Bronchial epithelial cell (primary cell): ENCODE results near the gene INPP4A. TPM values are rescaled to one million over a fixed set of nuclear protein-coding genes. Genes with fewer than 3 reads are reported as not detected.

ENCODE experiments used
- DNase-seq: peaks from one replicate; pipeline ENCODE4 v3.0.0-alpha.2; 2010; ENCODE audit warnings: low read depth
- FAIRE-seq: peaks from 2 replicates; lab custom pipeline; 2011; peaks lifted over from hg19 to GRCh38; lab: Jason Lieb, UNC
- H3K27me3 ChIP-seq: 2 replicates; pipeline ENCODE4 v1.5.1; 2011; ENCODE audit warnings: low read length; ENCODE audit not compliant: control insufficient read depth, insufficient read depth
- H3K36me3 ChIP-seq: 2 replicates; pipeline ENCODE4 v1.5.1; 2011; ENCODE audit warnings: low read length; ENCODE audit not compliant: control insufficient read depth, insufficient read depth
- H3K4me3 ChIP-seq: 2 replicates; pipeline ENCODE4 v1.5.1; 2011; ENCODE audit warnings: mild to moderate bottlenecking, low read depth, low read length, control low read depth
- total RNA-seq: library from RNA; depleted of rRNA; stranded (reverse); fragments of >200 nt; gene quantifications from 2 replicates; pipeline ENCODE4 v1.2.1, GENCODE V29; 2014
- TF ChIP-seq, protein P1 (sequence below): IDR thresholded peaks from 2 replicates; pipeline ENCODE4 v1.5.1; 2011; ENCODE audit warnings: mild to moderate bottlenecking, moderate library complexity, low read length, control low read depth, inconsistent platforms; ENCODE audit not compliant: insufficient read depth, severe bottlenecking

INPP4A gene
- total RNA-seq, 1 donor from 2014 or later, result 18.2 TPM

- Histone ChIP-seq H3K4me3 (no peak overlapping the region), H3K27me3 (no peaks in the 10 kb centered on the region), H3K36me3 (no peaks in the 10 kb centered on the region)
- no peak for DNase-seq
- TF ChIP-seq, protein P1, sequence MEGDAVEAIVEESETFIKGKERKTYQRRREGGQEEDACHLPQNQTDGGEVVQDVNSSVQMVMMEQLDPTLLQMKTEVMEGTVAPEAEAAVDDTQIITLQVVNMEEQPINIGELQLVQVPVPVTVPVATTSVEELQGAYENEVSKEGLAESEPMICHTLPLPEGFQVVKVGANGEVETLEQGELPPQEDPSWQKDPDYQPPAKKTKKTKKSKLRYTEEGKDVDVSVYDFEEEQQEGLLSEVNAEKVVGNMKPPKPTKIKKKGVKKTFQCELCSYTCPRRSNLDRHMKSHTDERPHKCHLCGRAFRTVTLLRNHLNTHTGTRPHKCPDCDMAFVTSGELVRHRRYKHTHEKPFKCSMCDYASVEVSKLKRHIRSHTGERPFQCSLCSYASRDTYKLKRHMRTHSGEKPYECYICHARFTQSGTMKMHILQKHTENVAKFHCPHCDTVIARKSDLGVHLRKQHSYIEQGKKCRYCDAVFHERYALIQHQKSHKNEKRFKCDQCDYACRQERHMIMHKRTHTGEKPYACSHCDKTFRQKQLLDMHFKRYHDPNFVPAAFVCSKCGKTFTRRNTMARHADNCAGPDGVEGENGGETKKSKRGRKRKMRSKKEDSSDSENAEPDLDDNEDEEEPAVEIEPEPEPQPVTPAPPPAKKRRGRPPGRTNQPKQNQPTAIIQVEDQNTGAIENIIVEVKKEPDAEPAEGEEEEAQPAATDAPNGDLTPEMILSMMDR, result no peak
- FAIRE-seq, result no peak
These were observed 45.6 kb downstream of the INPP4A start for GRCh38 chr2:98489971-98490962.

GRCh38 chr2:98492441-98492840 lies 47.8 kb downstream of the INPP4A start:
- DNase-seq, result no peak
- no peak overlapping the region for H3K4me3 ChIP-seq
- H3K27me3 ChIP-seq, result no peaks in the 10 kb centered on the region
- H3K36me3 ChIP-seq, result no peaks in the 10 kb centered on the region
- TF ChIP-seq, protein P1, result no peak
- no peak for FAIRE-seq

- FAIRE-seq, result no peak
- Histone ChIP-seq H3K4me3 (no peak overlapping the region), H3K36me3 (no peaks in the 10 kb centered on the region)
These were observed 50.0 kb downstream of the INPP4A start for GRCh38 chr2:98494699-98495098.

GRCh38 chr2:98496750-98497493 lies 52.3 kb downstream of the INPP4A start:
- TF ChIP-seq, protein P1, result no peak
- Histone ChIP-seq H3K4me3 (no peak overlapping the region), H3K27me3 (no peaks in the 10 kb centered on the region), H3K36me3 (no peaks in the 10 kb centered on the region)
- FAIRE-seq, result no peak
- no peak for DNase-seq

More at GRCh38 chr2:98494699-98495098, 50.0 kb downstream of the INPP4A start:
- no peaks in the 10 kb centered on the region for H3K27me3 ChIP-seq
- TF ChIP-seq, protein P1, result no peak
- no peak for DNase-seq

- no peaks in the 10 kb centered on the region for H3K27me3 ChIP-seq
- FAIRE-seq, result no peak
- H3K36me3 ChIP-seq, result peaks cover 1% of the 10 kb centered on the region
- H3K4me3 ChIP-seq, result no peak overlapping the region
- TF ChIP-seq, protein P1, result no peak
- DNase-seq, result no peak
These were observed 54.2 kb downstream of the INPP4A start for GRCh38 chr2:98498703-98499440.
